Adrenal gland (tissue), 5 donors: Measurements from ENCODE around the gene FBXW12.

ENCODE experiments used
- POLR2A ChIP-seq, 2 donors: fragments of 450-650 bp; IDR thresholded peaks; one replicate each; pipeline ENCODE4 v1.6.1; 2017; ENCODE audit warnings: antibody characterized with exemption in 2 of 2, mild to moderate bottlenecking in 2 of 2, moderate library complexity in 1 of 2
- TF ChIP-seq, protein P1 (sequence below), 6 experiments: fragments of 450-650 bp in 4 of 6; fragments of 200-600 bp in 2 of 6; sonication (generic) in 1 of 6; IDR thresholded peaks; 1 replicate in 5 of 6; 2 replicates in 1 of 6; pipeline versions ENCODE4 v1.5.1 to v1.8.0; 2016 to 2021; ENCODE audit warnings: antibody characterized with exemption in 6 of 6, mild to moderate bottlenecking in 2 of 6, moderate library complexity in 1 of 6
- donor health status: DM: no; HTN: no; CAD: no.

DNA sequence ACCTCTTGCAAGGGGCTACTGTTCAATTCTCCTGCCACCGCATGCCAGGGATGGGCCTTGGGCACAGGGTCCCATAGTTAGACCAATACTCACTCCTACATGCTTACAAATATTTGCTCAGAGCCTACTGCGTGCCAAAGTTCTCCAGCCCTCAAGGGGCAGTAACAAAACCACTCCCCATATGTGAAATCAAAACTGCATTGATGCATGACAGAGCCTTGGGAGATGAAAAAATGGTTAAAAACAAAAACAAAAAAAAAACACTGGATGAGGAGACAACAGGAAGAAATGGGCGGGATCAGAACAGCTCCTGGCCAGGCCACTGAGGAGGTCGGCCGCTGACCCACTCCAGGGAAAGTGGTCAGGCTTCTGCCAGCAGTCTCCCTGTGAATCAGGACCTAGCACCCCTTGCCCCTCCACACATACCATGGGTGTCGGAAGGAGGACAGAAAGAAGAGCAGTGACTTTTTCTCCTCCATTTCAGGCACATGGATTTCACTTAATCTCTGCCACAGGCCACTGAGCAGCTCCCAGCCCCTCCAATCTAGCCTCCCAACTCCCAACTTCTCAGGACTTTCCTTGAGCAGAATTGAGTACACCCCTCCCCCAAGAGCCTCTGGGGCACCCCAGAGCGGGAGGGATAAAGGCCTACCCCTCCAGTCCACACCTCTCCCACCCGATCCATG, 55.1 kb downstream of the FBXW12 start:
- TF ChIP-seq, protein P1, sequence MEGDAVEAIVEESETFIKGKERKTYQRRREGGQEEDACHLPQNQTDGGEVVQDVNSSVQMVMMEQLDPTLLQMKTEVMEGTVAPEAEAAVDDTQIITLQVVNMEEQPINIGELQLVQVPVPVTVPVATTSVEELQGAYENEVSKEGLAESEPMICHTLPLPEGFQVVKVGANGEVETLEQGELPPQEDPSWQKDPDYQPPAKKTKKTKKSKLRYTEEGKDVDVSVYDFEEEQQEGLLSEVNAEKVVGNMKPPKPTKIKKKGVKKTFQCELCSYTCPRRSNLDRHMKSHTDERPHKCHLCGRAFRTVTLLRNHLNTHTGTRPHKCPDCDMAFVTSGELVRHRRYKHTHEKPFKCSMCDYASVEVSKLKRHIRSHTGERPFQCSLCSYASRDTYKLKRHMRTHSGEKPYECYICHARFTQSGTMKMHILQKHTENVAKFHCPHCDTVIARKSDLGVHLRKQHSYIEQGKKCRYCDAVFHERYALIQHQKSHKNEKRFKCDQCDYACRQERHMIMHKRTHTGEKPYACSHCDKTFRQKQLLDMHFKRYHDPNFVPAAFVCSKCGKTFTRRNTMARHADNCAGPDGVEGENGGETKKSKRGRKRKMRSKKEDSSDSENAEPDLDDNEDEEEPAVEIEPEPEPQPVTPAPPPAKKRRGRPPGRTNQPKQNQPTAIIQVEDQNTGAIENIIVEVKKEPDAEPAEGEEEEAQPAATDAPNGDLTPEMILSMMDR (IDR thresholded peaks at IDR 0.05) = no peak
- TF ChIP-seq POLR2A (IDR thresholded peaks at IDR 0.05) = no peak
